IPS-18c (cell line): Measurements from ENCODE around the gene SLC35C1.
"Not testable (repeated sequence)": the region's sequence is repeated elsewhere in the genome, so short reads cannot be mapped to it uniquely, and the experiment has no call there.

ENCODE experiments used
- H3K4me3 ChIP-seq: 2 replicates; pipeline ENCODE4 v1.7.0; 2013; ENCODE audit warnings: low read depth, mild to moderate bottlenecking, low read length, moderate library complexity; ENCODE audit not compliant: insufficient read depth
- H3K9me3 ChIP-seq: one replicate; pipeline ENCODE4 v1.6.1; 2013; ENCODE audit warnings: mild to moderate bottlenecking, low read length, moderate library complexity; ENCODE audit not compliant: control insufficient read depth, insufficient read depth

Gene SLC35C1

DNA sequence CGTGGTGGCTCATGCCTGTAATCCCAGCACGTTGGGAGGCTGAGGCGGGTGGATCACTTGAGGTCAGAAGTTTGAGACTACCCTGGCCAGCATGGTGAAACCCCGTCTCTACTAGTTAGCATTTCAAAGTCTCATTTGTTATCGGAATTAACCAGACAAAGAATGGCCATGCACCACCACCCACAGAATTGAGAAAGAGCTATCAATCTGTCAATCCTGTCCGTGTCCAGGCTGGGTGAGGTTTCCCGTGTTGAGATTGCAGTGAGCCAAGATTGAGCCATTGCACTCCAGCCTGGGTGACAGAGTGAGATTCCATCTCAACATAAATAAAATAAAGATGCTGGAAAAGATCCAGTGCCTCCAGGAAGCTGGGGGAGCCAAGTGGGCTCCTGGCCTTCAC lies 21.5 kb downstream of the SLC35C1 start:
- not testable (repeated sequence) for H3K9me3 ChIP-seq, H3K4me3 ChIP-seq

DNA sequence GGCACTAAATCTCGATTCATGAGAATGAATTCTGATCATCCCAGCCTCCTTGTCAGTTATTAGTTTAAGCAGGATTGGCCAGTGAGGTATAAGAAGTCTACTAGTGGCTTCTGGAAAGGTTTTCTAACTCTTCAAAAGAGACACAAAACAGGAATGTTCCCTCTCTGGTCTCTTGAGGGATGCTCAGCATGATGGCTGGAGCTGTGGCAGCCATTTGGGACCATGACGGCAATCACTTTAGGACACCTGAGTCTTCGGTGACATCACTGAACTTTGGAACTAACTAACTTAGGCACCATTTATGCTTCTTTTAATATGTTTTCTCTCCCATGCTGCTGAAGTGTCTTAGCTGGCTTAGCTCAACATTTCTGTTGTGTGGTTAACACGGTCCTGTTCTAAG lies 22.2 kb downstream of the SLC35C1 start:
- Histone ChIP-seq H3K4me3 (no peak overlapping the region), H3K9me3 (no peaks in the 10 kb centered on the region)

DNA sequence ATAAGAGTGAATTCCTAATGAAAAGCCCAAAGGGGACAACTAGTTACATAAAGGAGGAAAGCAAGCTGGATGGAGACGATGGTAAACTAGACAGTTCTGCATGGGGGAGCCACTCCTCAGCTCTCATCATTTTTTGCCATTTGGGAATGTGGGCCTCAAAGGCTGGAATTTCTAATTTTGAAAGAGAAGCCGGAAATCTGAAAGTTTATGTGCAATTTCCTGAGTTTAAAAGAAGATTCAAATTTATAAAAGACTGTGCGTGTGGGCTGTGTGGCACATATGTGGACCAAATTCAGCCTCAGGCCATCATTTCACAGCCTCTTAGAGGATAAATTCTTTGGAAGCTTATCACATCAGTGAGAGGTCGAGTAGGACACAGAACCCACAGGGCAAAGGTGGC lies 24.0 kb downstream of the SLC35C1 start:
- Histone ChIP-seq H3K9me3 (peaks cover 2% of the 10 kb centered on the region), H3K4me3 (no peak overlapping the region)

DNA sequence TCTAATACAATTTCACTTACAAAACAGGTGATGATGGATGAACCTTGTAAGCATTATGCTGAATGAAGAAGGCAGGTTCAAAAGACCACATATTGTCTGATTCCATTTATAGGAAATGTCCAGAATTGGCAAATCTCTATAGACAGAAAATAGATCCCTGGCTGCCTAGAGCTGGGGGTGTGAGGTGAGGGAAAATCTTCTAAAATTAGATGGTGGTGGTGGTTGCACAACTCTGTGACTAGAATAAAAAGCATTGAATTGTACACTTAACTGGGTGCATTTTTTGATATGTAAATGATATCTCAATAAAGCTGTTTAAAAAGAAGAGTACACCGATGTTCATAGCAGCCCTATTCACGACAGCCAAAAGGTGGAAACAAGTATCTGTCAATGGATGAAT lies 25.6 kb downstream of the SLC35C1 start:
- Histone ChIP-seq H3K9me3 (peaks cover 2% of the 10 kb centered on the region), H3K4me3 (no peak overlapping the region)

DNA sequence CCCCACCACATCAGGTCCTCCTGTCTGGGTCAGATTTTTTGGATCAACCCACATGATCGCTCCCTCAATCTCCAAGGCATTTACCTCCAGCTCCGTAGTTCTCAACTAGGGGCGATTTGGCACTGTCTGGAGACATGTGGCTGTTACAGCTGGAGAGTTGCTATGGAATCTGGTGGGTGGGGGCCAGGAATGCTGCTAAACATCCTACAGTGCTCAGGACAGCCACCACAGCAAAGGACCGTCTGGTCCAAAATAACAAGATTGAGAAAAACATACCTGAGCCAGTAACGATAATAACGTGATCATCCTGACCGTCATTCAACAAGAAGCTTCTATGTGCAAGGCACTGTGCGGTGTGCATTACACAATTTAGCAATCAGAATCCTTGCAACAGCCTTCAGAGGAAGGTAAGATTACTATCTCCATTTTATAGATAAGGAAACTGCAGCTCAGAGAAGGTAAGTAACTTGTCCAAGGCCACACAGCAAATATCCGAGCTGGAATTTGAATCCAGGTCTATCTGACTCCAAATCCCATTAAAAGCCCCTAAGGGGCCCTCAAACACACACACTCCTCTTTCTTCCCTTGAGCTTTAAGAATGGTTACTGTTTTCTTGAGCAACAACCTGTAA lies 28.0 kb downstream of the SLC35C1 start:
- peaks cover 2% of the 10 kb centered on the region for H3K9me3 ChIP-seq
- no peak overlapping the region for H3K4me3 ChIP-seq

DNA sequence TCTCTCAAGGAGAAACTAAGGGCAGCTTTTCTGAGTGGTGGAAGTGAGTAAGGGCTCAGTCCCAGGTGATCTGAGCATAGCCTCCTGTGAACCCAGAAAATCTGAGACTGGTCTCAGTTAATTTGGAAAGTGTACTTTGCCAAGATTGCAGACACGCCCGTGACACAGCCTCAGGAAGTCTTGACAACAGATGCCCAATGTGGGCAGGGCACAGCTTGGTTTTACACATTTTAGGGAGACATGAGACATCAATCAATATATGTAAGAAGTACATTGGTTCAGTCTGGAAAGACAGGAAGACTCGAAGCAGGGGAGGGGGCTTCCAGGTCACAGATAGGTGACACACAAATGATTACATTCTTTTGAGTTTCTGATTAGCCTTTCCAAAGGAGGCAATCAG lies 28.8 kb downstream of the SLC35C1 start:
- Histone ChIP-seq H3K9me3 (peaks cover 2% of the 10 kb centered on the region), H3K4me3 (no peak overlapping the region)

DNA sequence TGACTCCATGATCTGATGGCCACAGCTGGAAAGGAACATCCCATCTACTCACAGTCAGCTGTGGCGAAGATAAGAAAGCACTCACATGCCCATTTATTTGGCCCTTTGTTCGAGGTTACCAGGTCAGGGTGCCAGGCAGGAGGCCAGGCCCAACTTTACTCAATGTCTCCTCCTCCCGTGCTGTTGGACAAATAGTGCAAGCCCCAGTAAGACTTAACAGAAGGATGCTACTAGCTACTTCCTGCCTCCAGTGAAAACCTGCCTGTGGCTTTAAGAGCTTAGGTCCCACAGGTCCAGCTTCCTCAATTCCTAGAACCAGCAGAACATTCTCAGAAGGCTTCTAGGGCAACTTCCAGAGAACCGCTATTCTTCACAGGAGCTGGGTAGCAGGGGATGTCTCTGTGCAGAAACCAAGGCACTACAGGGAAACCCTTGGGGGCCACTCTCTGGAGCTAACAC lies 29.4 kb downstream of the SLC35C1 start:
- H3K4me3 ChIP-seq = no peak overlapping the region

DNA sequence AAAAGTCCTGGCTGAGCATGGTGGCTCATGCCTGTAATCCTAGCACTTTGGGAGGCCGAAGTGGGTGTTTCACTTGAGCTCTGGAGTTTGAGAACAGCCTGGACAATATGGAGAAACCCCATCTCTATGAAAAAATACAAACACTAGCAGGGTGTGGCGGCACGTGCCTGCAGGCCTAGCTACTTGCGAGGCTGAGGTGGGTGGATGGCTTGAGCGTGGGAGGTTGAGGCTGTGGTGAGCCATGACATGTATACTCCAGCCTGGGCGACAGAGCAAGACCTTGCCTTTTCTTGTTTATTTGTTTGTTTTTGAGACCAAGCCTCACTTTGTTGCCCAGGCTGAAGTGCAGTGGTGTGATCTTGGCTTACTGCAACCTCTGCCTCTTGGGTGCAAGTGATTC lies 34.3 kb downstream of the SLC35C1 start:
- Histone ChIP-seq H3K4me3 (no peak overlapping the region), H3K9me3 (no peaks in the 10 kb centered on the region)

More for the DNA sequence above, 29.4 kb downstream of the SLC35C1 start:
- peaks cover 2% of the 10 kb centered on the region for H3K9me3 ChIP-seq

DNA sequence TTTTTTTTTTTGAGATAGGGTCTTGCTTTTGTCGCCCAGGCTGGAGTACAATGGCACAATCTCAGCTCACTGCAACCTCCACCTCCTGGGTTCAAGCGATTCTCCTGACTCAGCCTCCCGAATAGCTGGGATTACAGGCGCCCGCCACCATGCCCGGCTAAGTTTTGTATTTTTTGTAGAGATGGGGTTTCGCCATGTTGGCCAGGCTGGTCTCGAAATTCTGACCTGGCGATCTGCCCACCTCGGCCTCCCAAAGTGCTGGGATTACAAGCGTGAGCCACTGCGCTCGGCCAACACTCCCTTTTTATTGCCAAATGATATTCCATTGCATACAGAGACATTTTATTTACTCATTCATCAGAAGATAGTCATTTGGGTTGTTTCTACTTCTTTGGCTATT lies 35.3 kb downstream of the SLC35C1 start:
- H3K4me3 ChIP-seq, H3K9me3 ChIP-seq: not testable (repeated sequence)

DNA sequence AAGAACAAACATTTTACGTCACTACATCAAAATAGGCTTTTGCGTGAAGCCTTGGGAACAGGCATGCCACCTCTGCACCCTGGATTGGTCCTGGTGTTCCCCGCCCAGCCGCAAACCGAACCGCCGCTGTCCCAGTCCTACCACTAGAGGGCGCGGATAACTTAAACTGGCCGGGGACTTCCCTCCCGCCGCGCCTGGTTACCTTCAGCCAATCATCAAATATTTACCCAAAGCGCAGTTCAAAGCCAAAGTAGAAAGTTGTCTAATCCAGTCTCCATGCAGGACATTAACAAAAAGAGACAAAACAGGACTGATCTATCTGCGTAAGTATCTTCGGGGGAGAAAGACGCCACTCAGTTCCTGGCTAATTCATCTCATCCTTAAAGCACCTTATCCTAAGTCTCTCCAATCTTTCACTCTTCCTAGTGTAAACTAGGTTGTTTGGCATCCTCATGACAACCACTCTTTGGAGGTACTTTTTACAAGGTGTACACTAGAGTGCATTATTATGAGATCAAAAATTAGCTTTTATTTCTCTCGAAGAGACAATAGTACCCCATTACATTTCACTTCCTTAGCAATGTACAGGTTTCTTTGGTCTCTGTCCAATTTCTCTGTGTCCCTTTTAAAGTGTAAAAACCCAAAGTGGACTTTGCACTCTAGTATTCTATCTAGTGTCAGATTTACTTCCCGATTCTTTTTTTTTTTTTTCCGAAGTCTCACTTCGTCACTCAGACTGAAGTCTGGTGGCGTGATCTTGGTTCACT lies 38.4 kb downstream of the SLC35C1 start:
- Histone ChIP-seq H3K4me3 (no peak overlapping the region), H3K9me3 (no peaks in the 10 kb centered on the region)

DNA sequence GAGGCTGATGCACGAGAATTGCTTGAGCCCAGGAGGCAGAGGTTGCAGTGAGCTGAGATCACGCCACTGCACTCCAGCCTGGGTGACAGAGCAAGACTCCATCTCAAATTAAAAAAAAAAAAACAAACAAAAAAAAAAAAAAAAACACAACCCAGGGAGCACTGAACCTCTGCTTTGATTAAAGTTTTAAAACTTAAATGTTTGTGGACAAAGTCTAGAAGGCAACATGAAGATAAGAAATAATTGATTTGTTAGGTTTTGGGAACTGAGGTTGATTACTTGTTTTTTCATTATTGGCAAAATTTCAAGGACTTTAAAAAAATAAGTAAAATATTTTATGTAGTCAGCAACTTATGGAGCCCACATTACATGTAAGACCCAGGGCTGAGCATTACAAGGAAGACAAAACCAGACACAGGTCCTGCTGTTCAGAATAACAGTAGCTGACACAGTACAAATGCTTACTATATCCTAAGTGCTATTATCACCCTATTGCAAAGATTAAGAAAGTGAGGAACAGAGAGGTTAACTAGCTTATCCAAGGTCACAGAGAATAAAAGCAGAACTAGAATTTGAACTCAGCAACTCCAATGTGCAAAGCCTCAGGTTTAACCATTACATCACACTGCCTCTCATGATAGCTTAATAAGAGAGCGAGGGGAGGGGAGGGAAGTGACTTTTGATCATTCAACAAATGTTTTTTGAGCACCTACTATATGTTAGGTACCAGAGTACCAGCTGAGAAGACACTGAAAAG lies 40.1 kb downstream of the SLC35C1 start:
- no peaks in the 10 kb centered on the region for H3K9me3 ChIP-seq
- H3K4me3 ChIP-seq = no peak overlapping the region

DNA sequence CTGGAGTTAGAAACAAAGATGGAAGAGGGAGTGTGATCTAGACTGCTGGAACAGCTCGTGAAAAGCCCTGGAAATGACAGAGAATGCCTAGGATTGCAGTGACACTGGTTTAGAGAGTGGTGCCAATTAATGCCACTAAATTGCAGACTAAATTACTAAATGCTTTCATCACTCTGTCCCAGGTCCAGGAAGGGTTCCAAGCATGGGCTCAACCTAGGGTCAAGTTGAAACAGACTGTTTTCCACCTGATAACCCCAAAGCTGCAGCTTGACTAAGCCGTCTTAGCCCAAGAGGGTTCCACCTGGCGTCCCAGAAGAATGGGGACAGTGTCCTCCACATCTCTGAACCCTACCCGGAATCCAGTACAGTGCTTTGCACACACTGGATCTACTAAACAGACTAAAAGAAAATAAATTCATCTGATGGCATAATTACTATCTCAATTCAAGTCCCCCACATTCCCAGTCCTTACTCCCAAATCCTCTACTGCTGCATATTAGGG lies 41.3 kb downstream of the SLC35C1 start:
- no peak overlapping the region for H3K4me3 ChIP-seq
- no peaks in the 10 kb centered on the region for H3K9me3 ChIP-seq

DNA sequence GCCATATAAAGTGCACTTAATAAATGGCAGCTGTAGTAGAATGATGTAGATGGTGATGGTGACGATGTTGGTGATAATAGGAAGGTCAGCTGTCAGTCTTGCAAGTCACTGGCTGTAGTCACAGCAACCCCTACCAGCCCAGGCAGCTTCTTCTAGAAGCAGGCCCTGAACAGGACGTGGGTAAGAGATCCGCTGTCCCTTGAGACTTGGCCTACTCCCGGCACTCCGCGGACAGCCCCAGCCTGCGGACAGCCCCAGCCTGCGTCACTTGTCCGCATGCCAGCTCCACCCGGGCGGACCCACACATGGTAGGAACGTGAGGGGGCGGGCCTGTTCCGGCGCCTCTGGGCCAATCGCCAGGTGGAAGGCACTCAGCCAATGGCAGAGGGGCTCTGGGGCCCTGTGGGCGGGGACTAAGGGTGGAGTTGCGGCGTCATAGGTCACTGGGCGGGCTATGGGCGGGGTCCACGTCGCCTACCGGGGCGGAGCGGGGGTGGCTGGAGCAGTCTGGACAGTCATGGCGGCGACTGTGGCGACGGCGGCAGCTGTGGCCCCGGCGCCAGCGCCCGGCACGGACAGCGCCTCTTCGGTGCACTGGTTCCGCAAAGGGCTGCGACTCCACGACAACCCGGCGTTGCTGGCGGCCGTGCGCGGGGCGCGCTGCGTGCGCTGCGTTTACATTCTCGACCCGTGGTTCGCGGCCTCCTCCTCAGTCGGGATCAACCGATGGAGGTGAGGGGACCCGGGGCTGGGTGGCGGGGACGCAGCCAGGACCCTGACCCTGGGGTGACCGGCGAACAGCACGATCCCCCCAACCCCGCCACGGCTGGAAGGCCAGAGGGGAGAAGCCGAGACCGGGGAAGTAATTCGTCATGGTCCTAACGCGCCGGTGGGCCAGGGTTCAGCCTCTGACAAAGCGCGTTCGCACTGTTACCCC lies 42.3 kb downstream of the SLC35C1 start, which contains the start of gene CRY2:
CRY2 (plus strand) TSS at position 502 of the 937 bp plus-strand sequence; CDS start at position 518, 16 bp downstream.
- H3K9me3 ChIP-seq = no peaks in the 10 kb centered on the region

DNA sequence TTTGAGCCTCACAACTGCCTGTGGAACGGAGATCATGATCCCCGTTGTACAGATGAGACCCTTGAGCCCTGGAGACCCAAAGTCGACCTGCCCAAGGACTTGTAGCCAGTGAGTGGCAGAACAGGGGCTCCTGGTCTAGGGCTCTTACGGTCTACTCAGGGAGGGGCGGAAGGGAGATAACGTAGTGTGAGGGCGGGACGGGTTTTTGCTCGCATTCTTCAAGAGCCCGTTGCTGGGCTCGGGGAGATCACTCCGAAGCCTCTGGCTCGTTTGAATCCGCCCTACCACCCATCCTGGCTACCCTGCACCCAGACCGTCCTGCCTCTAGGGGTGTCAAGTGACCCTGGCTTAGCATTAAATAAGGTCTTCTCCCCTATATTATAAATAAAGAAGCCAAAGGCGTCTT lies 43.0 kb downstream of the SLC35C1 start:
- no peaks in the 10 kb centered on the region for H3K9me3 ChIP-seq
- peak overlapping the region; percentile 92 for H3K4me3 ChIP-seq

More for the DNA sequence above, 42.3 kb downstream of the SLC35C1 start, which contains the start of gene CRY2:
- H3K4me3 ChIP-seq = peak within 1 kb of the TSS; percentile 92

DNA sequence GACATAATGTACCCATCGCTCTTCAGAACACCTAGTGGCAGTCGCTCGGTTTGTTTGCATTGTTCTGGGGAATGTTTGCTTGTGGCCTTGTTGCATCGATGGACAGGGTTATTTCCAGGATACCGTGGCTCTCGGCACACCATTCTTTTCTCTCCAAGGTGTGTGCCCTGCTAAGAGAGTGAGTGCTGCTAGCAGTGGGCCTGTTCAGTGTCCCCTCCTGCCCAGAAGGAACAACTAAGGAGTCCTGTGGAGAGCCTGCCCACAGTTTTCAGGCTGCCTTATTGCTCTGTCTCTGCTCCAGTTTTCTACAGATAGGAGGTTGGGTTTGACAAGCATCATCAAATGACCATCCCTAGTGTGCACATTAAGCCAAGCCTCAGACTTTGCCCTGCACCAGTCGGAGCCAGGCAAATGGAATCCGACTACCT lies 43.7 kb downstream of the SLC35C1 start:
- H3K4me3 ChIP-seq = no peak overlapping the region; the same call in 1 of the 2 replicates
- H3K9me3 ChIP-seq = no peaks in the 10 kb centered on the region

DNA sequence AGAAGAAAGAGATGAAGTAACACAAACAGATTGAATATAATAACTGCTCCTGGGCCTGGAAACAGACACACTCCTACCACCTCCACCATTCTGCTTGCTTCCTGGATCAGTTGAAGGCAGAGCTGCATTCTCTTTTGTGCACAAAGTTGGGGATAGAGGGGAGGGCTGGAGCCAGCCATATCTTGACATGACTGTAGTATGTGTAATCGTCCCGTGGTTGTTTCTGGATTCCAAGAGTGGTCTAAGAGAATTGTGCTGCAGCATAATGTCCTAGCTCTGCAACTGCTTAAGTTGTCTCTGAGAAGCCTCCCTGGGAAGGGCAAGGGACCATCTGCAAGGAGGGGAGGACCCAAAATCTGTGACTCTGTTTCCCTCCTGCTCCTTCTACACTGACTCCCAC lies 45.5 kb downstream of the SLC35C1 start:
- no peak overlapping the region for H3K4me3 ChIP-seq
- no peaks in the 10 kb centered on the region for H3K9me3 ChIP-seq

DNA sequence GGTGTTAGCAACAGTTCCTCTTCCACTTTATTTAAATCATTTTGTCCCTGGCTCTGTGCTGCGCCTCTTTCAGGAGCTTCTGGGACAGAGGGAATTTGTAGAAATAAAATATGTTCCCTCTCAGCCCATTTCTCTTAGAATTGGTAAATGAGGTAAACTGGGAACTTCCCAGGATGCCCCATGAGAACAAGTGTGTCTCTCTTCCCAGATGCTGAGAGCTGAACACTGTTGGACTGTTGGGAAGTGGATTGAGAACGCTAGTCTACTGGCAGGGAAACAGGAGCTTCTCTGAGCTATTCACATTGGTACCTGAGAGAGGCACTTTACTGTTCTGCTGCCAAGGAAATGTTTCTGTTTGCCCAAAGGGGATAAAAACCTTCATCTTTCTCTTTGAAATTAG lies 46.3 kb downstream of the SLC35C1 start:
- H3K9me3 ChIP-seq = no peaks in the 10 kb centered on the region
- no peak overlapping the region for H3K4me3 ChIP-seq
